Fibroblast of peridontal ligament (primary cell): ENCODE data around the gene SLC9A3.

Source experiments
- DNase-seq: peaks from one replicate; pipeline ENCODE4 v3.0.0-alpha.2; 2010; ENCODE audit errors: extremely low read depth

SLC9A3 gene

GRCh38 chr5:460273-460625 lies 64.0 kb downstream of the SLC9A3 start:
- no peak for DNase-seq

DNA sequence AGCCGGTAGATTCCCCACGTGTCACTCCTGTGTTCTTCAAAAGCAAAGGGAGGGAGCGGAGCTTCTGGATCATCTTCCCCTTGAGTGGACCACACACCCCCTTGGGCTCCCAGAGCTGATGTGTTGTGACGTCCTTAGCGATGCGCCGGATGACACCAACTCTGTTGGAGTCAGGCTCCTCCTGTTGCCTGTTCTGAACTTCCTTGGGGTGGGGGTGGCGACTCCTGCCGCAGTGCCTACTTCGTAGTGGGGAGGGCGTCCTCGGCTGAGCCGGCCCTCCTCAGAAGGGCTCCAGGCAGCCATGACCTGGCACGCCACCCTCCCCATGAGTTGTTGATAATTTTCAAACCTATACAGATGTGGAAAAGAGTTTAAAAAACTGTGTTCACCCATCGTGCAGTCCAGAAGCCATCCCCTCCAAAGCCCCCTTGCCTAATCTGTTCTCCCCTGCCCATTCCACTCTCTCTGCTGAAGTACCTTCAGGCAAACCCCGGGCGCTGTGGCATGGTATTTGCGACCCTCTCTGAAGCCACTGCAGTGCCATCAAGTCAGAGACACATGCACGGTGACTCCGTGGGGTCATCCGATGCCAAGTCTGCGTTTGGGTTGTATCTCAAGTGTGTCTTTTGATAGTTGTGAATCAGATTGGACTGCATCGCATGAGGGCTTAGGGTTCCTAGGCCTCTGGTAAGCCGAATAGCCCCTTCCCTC lies 64.5 kb downstream of the SLC9A3 start:
- DNase-seq = no peak

DNA sequence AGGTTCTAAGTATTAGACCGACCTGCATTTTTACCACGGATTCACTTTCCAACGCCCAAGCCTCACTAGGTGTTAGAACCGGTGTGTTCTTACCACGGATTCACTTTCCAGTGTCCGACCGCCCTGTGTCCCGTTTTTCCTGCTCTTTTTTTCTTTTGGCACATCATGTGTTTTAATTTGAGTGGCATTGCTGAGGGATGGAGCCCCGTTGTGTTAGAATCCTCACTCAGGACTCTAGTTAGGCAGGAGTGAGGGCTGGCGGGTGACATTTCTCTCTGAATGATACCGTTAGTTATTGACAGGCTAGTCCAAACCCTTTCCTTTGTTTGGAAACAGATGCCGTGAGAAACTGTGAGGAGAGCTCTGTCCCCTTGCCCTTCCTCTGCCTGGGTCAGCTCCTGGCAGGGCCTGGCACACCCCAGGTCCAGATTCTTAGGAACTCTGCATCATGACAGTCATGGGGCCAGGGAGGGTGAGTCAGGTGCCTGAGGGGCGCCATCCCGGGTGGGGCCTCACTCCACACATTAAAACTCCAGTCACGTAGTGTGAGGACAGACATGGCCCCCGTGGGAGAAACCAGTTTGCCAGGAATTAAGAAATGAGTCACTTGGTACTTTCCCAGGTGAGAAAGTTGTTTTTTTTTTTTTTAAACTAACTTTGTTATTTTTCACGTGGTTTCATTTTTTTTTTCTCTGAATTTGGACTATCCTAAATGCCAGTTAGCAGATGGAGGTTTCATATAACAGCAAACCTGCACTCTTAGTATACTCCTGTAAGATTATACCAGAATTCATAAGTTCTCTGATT lies 65.5 kb downstream of the SLC9A3 start:
- DNase-seq = peak; percentile 14

- DNase-seq = no peak
These were observed 66.9 kb downstream of the SLC9A3 start for GRCh38 chr5:457195-457961.

DNA sequence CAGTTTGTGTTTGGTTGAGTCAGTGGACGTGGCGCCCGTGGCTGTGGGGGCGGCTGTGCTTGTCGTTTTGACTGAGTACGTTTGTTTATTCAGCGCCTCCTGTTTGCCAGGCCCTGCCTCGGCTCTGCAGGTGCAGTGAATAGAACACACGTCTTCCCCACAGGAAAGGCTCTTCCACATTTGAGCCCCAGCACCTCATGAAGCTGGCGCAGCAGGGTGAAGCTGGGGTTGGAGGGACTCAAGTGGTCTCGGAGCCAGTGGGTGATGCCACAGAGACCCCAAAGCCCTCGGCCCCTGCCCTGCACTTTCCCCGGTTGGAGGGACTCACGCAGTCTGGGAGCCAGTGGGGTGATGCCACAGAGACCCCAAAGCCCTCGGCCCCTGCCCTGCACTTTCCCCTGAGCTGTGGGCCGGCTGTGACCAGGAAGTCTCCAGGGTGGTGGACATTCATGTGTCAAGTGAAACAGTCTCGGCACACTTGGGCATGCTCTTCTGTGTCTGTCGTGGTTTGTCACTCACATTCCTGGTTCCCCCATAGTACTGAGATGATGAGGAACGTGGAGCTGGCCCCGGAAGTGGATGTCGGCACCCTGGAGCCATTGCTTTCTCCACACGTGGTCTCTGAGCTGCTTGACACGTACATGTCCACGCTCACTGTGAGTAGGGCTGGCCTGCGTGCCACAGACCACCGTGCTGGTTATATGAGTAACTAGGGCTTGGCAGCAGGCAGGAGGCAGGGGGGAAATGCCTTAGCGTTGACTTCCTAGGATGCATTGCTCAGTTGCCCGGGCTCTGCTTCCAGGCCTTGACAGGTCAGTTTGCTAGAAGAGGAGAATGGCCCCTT lies 67.7 kb downstream of the SLC9A3 start:
- DNase-seq = no peak

GRCh38 chr5:455806-456205 lies 68.4 kb downstream of the SLC9A3 start:
- no peak for DNase-seq

- DNase-seq = no peak
These were observed 69.3 kb downstream of the SLC9A3 start for GRCh38 chr5:454936-455335.

DNA sequence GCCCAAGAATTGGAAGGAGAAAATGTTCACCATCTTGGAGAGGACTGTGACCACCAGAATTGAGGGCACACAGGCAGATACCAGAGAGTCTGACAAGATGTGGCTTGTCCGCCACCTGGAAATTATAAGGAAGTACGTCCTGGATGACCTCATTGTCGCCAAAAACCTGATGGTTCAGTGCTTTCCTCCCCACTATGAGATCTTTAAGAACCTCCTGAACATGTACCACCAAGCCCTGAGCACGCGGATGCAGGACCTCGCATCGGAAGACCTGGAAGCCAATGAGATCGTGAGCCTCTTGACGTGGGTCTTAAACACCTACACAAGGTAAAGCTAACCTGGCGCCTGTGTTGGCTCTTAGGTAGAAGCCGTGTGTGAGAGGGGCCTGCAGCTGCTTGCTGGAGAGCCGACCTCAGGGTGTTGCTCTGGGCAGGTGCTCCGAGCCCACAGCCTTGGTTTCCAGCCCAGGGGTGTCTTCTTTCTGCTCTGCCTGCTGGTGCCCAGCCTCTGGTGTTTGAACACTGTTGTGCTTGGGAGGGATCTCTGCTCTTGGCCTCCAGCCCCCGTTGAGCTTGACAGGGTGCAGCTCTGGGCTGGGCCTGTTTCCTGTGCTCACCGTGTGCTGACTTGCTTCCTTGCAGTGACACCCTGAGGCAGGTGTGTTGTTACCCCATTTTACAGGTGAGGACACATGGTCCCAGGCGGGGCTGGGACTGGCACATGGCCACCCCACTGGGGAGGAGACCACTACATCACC lies 70.3 kb downstream of the SLC9A3 start:
- DNase-seq = no peak

DNA sequence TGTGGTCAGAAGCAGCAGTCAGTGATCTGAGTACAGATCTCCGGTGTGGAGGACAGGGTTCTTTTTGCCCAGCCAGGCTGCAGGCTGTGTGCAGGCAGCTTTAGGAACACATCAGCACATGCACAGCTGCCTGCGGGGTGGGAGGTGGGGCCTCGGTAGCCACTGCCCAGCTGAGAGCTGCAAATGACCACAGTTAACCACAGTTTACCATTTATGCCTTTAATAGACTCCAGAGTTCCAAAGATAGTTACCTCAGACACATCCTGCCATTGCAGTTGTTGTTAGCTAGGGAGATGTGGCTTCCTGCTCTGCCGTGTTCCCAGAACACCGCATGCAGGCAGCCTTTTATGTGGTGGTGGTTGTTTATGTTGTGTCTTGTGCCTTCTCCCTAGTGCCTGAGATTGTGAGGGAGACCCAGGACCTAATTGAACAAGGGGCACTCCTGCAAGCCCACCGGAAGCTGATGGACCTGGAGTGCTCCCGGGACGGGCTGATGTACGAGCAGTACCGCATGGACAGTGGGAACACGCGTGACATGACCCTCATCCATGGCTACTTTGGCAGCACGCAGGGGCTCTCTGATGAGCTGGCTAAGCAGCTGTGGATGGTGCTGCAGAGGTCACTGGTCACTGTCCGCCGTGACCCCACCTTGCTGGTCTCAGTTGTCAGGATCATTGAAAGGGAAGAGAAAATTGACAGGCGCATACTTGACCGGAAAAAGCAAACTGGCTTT lies 71.1 kb downstream of the SLC9A3 start:
- no peak for DNase-seq

GRCh38 chr5:451587-452458 lies 72.4 kb downstream of the SLC9A3 start:
- no peak for DNase-seq

- DNase-seq = no peak
These were observed 75.1 kb downstream of the SLC9A3 start for GRCh38 chr5:449151-449550.

DNA sequence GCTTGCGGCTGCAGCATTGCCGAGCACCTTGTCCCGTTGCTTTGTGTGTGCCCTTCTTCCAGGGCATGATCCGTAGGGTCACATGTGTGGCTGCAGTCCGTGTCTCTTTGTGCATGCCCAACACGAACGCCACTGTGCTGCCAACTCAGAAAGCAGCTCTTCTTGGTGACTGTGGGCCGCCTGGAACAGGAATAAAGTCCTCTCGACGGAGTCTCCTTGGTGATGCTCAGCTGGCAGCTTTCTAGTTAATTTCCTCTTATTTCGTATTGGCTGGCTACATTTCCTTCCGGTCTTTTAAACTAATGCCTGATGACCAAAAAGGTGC lies 75.5 kb downstream of the SLC9A3 start:
- no peak for DNase-seq

DNA sequence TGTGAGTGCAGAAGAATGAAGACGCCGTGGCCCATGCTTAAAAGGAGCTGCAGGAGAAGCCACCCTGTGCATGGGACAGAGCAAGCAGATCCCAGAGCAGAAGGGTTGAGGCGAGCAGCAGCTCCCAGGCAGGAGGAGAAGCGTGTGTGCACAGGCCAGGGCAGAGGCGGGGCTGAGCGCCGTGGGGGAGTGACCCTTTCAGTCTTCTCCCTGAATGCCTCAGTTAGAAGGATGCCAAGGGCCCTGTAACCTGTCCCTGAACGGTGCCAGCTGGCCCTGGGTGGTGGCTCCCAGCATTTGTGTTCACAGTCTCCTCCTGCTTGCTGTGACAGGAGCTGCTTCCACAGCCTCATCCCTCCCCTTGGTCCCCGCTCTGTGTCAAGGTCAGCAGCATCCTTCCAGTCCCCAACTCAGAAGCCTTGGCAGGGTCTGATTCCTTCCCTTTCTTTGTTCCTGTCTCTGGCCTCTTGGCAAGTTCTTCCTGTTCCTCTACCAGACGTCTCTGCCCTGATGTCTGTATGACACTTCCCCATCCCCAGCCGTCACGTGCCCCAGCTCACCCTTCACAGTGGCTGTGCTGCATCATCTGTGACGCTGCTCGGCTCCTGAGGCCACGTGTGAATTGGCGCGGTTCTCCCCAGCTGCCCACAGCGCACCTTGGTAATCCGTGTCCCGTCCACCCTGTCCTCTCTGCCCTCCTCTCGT lies 76.0 kb downstream of the SLC9A3 start:
- no peak for DNase-seq

DNA sequence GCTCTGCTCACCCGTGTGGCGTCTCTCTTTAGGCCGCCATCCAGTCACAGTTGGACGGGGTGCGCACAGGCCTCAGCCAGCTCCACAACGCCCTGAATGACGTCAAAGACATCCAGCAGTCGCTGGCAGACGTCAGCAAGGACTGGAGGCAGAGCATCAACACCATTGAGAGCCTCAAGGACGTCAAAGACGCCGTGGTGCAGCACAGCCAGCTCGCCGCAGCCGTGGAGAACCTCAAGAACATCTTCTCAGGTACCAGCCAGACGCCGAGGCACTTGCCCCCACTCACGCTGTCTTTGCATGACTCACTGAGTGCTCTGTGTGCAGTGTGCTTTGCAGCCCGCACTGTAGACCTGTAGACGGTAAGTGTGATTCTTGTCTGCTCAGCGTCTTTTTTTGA lies 76.7 kb downstream of the SLC9A3 start:
- DNase-seq = no peak

DNA sequence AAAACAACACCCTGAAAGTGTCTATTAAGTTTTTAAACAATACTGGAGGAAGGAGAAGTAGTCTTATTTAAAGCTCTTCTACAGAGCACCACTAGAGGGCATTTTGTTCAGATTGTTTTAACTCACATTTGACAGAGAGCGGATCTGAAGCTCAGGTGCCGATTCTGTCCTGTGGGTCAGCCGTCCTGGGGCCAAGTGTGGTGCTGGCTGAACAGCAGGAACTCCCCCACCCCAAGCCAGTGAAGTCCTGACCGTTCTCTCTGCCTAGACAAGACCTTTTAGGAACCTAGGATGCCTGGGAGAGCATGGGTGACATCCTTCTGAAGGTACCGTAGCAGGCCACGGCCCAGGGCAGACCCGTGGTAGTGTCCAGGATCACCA lies 77.4 kb downstream of the SLC9A3 start:
- DNase-seq = peak; percentile 64

GRCh38 chr5:446066-446882 lies 78.0 kb downstream of the SLC9A3 start:
- DNase-seq = no peak

- no peak for DNase-seq
These were observed 78.7 kb downstream of the SLC9A3 start for GRCh38 chr5:445591-445990.

GRCh38 chr5:444226-444625 lies 80.0 kb downstream of the SLC9A3 start:
- no peak for DNase-seq
